A673 (cell line): ENCODE data around the gene DOCK1. TPM values are rescaled to one million over a fixed set of nuclear protein-coding genes. Genes with fewer than 3 reads are reported as not detected.

Source experiments
- BruUV-seq: library from RNA; stranded (reverse); fragments of 400-500 nt; replicated peaks from 2 replicates; lab custom pipeline; 2021; lab: Mats Ljungman, UMichigan
- CTCF ChIA-PET: fragments of 300-600 bp; sonication (Branson Sonifier 250); formaldehyde crosslinking; loops from one replicate; lab custom pipeline; 2022; ENCODE audit warnings: antibody characterized with exemption; lab: Charles Lee
- POLR2A ChIA-PET: fragments of 300-600 bp; sonication (Branson Sonifier 250); formaldehyde crosslinking; loops from one replicate; lab custom pipeline; 2022; ENCODE audit warnings: antibody characterized with exemption; ENCODE audit not compliant: low non-redundant PET; lab: Charles Lee
- DNase-seq: peaks from one replicate; pipeline ENCODE4 v3.0.0-alpha.2; 2015; ENCODE audit warnings: low spot score
- H3K27ac ChIP-seq: fragments of 200-600 bp; sonication (generic); 2 replicates; pipeline ENCODE4 v1.5.1; 2016; ENCODE audit warnings: mixed run types, low read depth, mild to moderate bottlenecking, mixed read lengths, antibody characterized with exemption, low read length; ENCODE audit not compliant: poor library complexity, severe bottlenecking
- H3K27me3 ChIP-seq: fragments of 200-600 bp; sonication (generic); replicated peaks from 2 replicates; pipeline ENCODE4 v1.6.1; 2017; ENCODE audit warnings: mixed run types, low read depth, mild to moderate bottlenecking, mixed read lengths, antibody characterized with exemption, low read length; ENCODE audit not compliant: insufficient read depth, poor library complexity
- H3K36me3 ChIP-seq: fragments of 200-600 bp; sonication (generic); 2 replicates; pipeline ENCODE4 v1.6.1; 2016; ENCODE audit warnings: mixed run types, mild to moderate bottlenecking, mixed read lengths, antibody characterized with exemption, low read length; ENCODE audit not compliant: insufficient read depth, poor library complexity, severe bottlenecking
- H3K4me1 ChIP-seq: fragments of 200-600 bp; sonication (generic); 2 replicates; pipeline ENCODE4 v1.6.1; 2017; ENCODE audit warnings: mixed run types, mild to moderate bottlenecking, mixed read lengths, antibody characterized with exemption, low read length; ENCODE audit not compliant: insufficient read depth, poor library complexity, severe bottlenecking
- H3K4me3 ChIP-seq: fragments of 200-600 bp; sonication (generic); 2 replicates; pipeline ENCODE4 v1.5.1; 2016; ENCODE audit warnings: low read depth, mixed run types, mild to moderate bottlenecking, mixed read lengths, low read length; ENCODE audit not compliant: poor library complexity, severe bottlenecking
- H3K9me3 ChIP-seq: fragments of 200-600 bp; sonication (generic); 2 replicates; pipeline ENCODE4 v1.6.1; 2016; ENCODE audit warnings: mixed run types, low read depth, mild to moderate bottlenecking, mixed read lengths, antibody characterized with exemption, low read length; ENCODE audit not compliant: poor library complexity, severe bottlenecking
- EZH2 ChIP-seq: fragments of 200-600 bp; sonication (generic); IDR thresholded peaks from 2 replicates; pipeline ENCODE4 v1.6.1; 2017; ENCODE audit warnings: borderline replicate concordance, low read depth, mild to moderate bottlenecking, mixed read lengths, antibody characterized with exemption, low read length; ENCODE audit not compliant: poor library complexity, severe bottlenecking
- intact Hi-C: fragments of 100-400 bp; cut with micrococcal nuclease; formaldehyde crosslinking; loops from one replicate; pipeline ENCODE4 v1.10.0; 2022; ENCODE audit not compliant: unreplicated experiment
- total RNA-seq: library from RNA; stranded (reverse); gene quantifications from 2 replicates; pipeline ENCODE4 v1.2.3, GENCODE V29; 2021
- TF ChIP-seq, protein P1 (sequence below): fragments of 300-800, 200-600 bp; sonication (generic); conservative IDR thresholded peaks from 2 replicates; pipeline ENCODE4 v1.5.1; 2017; ENCODE audit warnings: low read depth, mild to moderate bottlenecking, antibody characterized with exemption, low read length, moderate library complexity, mixed read lengths

The DOCK1 gene
- total RNA-seq, 1 experiment from 2014 or later = 30.7 TPM

DNA sequence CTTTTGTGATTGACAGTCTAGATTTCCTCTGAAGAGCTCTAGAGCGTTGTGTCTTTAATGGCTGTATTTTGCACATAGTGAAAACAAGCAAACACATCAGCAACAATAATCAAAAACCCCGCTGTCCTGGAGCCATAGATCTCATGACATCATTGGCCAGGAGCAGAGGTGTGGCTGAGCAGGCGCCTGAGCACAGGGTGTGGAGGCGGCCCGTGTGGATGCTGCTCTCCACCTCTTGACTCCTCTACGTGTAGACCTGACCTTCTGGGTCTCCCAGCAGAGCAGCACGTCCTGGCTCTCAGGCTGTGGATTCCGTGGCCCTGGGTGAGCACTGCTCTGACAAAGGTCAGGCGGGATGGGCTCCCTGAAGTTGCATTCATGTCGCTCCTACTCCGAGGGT, 354.1 kb downstream of the DOCK1 start:
- no peak for DNase-seq
- ChIA-PET POLR2A (no interaction called here), CTCF (no interaction called here)
- no peaks in the 10 kb centered on the region for H3K27me3 ChIP-seq
- no peaks in the 10 kb centered on the region for H3K4me1 ChIP-seq
- no TSS peak for BruUV-seq
- H3K36me3 ChIP-seq = no peaks in the 10 kb centered on the region
- no peaks in the 10 kb centered on the region for H3K9me3 ChIP-seq
- no peak overlapping the region for H3K4me3 ChIP-seq
- no peak overlapping the region for H3K27ac ChIP-seq
- no peak for TF ChIP-seq EZH2
- TF ChIP-seq, protein P1, sequence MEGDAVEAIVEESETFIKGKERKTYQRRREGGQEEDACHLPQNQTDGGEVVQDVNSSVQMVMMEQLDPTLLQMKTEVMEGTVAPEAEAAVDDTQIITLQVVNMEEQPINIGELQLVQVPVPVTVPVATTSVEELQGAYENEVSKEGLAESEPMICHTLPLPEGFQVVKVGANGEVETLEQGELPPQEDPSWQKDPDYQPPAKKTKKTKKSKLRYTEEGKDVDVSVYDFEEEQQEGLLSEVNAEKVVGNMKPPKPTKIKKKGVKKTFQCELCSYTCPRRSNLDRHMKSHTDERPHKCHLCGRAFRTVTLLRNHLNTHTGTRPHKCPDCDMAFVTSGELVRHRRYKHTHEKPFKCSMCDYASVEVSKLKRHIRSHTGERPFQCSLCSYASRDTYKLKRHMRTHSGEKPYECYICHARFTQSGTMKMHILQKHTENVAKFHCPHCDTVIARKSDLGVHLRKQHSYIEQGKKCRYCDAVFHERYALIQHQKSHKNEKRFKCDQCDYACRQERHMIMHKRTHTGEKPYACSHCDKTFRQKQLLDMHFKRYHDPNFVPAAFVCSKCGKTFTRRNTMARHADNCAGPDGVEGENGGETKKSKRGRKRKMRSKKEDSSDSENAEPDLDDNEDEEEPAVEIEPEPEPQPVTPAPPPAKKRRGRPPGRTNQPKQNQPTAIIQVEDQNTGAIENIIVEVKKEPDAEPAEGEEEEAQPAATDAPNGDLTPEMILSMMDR = no peak
- intact Hi-C loops = no loop called here

DNA sequence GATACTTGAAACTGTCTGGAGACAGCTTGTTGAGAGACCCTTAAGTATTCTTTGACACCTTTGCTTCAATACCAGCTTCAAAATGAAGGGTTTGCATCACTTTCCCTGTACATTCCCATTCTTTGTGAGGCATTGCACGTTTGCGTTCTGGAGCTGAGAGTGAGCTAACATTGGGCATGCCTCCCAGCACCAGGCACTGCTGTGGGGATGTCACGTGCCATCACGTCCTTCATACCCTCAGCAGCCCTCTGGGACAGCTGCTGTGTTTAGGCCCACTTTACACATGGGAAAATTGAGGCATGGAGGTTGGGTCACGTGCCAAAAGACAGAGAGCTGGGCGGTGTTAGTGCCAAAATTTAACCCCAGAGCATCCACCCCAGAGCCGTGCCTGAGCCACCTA, 357.4 kb downstream of the DOCK1 start:
- no peak overlapping the region for H3K27ac ChIP-seq
- no peak overlapping the region for H3K4me3 ChIP-seq
- no TSS peak for BruUV-seq
- H3K36me3 ChIP-seq = no peaks in the 10 kb centered on the region
- DNase-seq = no peak
- no peaks in the 10 kb centered on the region for H3K9me3 ChIP-seq
- ChIA-PET CTCF (no interaction called here), POLR2A (no interaction called here)
- intact Hi-C loops = no loop called here
- no peaks in the 10 kb centered on the region for H3K27me3 ChIP-seq
- TF ChIP-seq, protein P1 = no peak
- no peak for TF ChIP-seq EZH2
- H3K4me1 ChIP-seq = no peaks in the 10 kb centered on the region

DNA sequence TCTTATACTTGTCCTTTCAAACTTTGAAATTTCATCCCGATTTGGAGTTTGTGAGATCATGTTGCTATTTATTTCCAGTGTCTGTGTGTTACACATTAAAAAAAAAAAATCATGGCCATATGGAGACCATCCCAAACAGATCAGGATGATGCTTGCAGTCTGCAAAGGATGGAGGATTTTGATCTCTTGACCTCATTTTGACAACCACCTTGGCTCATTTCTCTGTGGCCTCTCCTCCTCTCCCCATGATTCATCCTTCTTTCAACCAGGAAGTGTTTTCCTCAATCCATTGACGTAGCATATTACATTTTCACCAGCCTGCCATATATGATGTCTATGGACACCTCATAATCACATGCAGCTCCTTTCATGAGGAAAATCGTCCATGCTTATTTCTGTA, 360.1 kb downstream of the DOCK1 start:
- Histone ChIP-seq H3K36me3 (no peaks in the 10 kb centered on the region), H3K27me3 (no peaks in the 10 kb centered on the region), H3K9me3 (no peaks in the 10 kb centered on the region), H3K4me3 (no peak overlapping the region), H3K27ac (no peak overlapping the region), H3K4me1 (no peaks in the 10 kb centered on the region)
- no peak for DNase-seq
- intact Hi-C loops = no loop called here
- no TSS peak for BruUV-seq
- ChIA-PET CTCF (no interaction called here), POLR2A (no interaction called here)
- TF ChIP-seq EZH2 = no peak
- TF ChIP-seq, protein P1 = no peak
